Right lung (tissue), 5 donors: ENCODE results near the gene SPIRE1. TPM values are rescaled to one million over a fixed set of nuclear protein-coding genes. Genes with fewer than 3 reads are reported as not detected.
"Not testable (repeated sequence)": the region's sequence is repeated elsewhere in the genome, so short reads cannot be mapped to it uniquely, and the experiment has no call there.

Source experiments
- DNase-seq, 2 donors: peaks; one replicate each; pipeline ENCODE4 v3.0.0-alpha.2; 2013
- polyA plus RNA-seq, 5 donors: library from polyadenylated mRNA; unstranded; fragments of 120-200 nt; gene quantifications; one replicate each; pipeline versions ENCODE4 v1.2.1 to v1.2.3, GENCODE V29; 2013; ENCODE audit warnings: inconsistent platforms in 1 of 5, low replicate concordance in 1 of 5; ENCODE audit not compliant: insufficient read length in 5 of 5, insufficient read depth in 1 of 5

Gene SPIRE1
- polyA plus RNA-seq, 5 donors: 11.2 to 15.2 (median 14.3) TPM

- DNase-seq: no peak
Measured at GRCh38 chr18:12492907-12493306, 165.0 kb downstream of the SPIRE1 start.

- DNase-seq: no peak
Measured at GRCh38 chr18:12491611-12492435, 166.1 kb downstream of the SPIRE1 start.

GRCh38 chr18:12485479-12486105, 172.3 kb downstream of the SPIRE1 start:
- DNase-seq: no peak

- DNase-seq: not testable (repeated sequence)
Measured at GRCh38 chr18:12481915-12482314, 176.0 kb downstream of the SPIRE1 start.

GRCh38 chr18:12479982-12480381, 177.9 kb downstream of the SPIRE1 start:
- no peak for DNase-seq

GRCh38 chr18:12479536-12479935, 178.4 kb downstream of the SPIRE1 start:
- DNase-seq: no peak

GRCh38 chr18:12478269-12479047, 179.4 kb downstream of the SPIRE1 start:
- DNase-seq: no peak

- no peak for DNase-seq
Measured at GRCh38 chr18:12477606-12478005, 180.3 kb downstream of the SPIRE1 start.

- no peak for DNase-seq
Measured at GRCh38 chr18:12476955-12477354, 181.0 kb downstream of the SPIRE1 start.

- no peak for DNase-seq
Measured at GRCh38 chr18:12474876-12475275, 183.0 kb downstream of the SPIRE1 start.

- DNase-seq: no peak
Measured at GRCh38 chr18:12474146-12474545, 183.8 kb downstream of the SPIRE1 start.

GRCh38 chr18:12470382-12471075, 187.4 kb downstream of the SPIRE1 start:
- no peak for DNase-seq

- no peak for DNase-seq
Measured at GRCh38 chr18:12468445-12468844, 189.5 kb downstream of the SPIRE1 start.

GRCh38 chr18:12464731-12465130, 193.2 kb downstream of the SPIRE1 start:
- no peak for DNase-seq

GRCh38 chr18:12463191-12463590, 194.7 kb downstream of the SPIRE1 start:
- no peak for DNase-seq

- DNase-seq: no peak
Measured at GRCh38 chr18:12462242-12462641, 195.7 kb downstream of the SPIRE1 start.

GRCh38 chr18:12461326-12461725, 196.6 kb downstream of the SPIRE1 start:
- DNase-seq: no peak

GRCh38 chr18:12460874-12461273, 197.0 kb downstream of the SPIRE1 start:
- peak in 1 of 2 donors; percentile 13 for DNase-seq

- DNase-seq: no peak
Measured at GRCh38 chr18:12458771-12459170, 199.1 kb downstream of the SPIRE1 start.

GRCh38 chr18:12456441-12456840, 201.5 kb downstream of the SPIRE1 start:
- no peak for DNase-seq

GRCh38 chr18:12455496-12455895, 202.4 kb downstream of the SPIRE1 start:
- peak; percentile 29 to 47 for DNase-seq

GRCh38 chr18:12452784-12453183, 205.1 kb downstream of the SPIRE1 start:
- DNase-seq: no peak
